Activated B cell treated with CpG ODN at 0.5 μM for 24 hours (primary cell): Measurements from ENCODE around the gene HOMEZ. TPM values are rescaled to one million over a fixed set of nuclear protein-coding genes. Genes with fewer than 3 reads are reported as not detected.

Experiments used
- ATAC-seq: fragments of 200-7000 bp; cut with Tn5 transposase; one replicate; pipeline ENCODE4 v1.10.0; 2021; ENCODE audit warnings: low read depth, mild to moderate bottlenecking, moderate library complexity
- CTCF ChIA-PET: fragments of 350-600 bp; sonication (Branson Sonifier 250); formaldehyde crosslinking; loops from one replicate; lab custom pipeline; 2021; ENCODE audit warnings: antibody characterized with exemption; lab: Charles Lee
- POLR2A ChIA-PET: fragments of 350-600 bp; sonication (Branson Sonifier 250); formaldehyde crosslinking; loops from one replicate; lab custom pipeline; 2021; ENCODE audit warnings: antibody characterized with exemption; lab: Charles Lee
- DNase-seq: peaks from one replicate; pipeline ENCODE4 v3.0.0; 2022
- H3K27ac Mint-ChIP-seq: one replicate; pipeline ENCODE4 v1.8.0; 2020; ENCODE audit warnings: mixed read lengths
- H3K27me3 Mint-ChIP-seq: one replicate; pipeline ENCODE4 v1.8.0; 2021; ENCODE audit warnings: mixed read lengths
- H3K36me3 Mint-ChIP-seq: one replicate; pipeline ENCODE4 v1.8.0; 2021; ENCODE audit warnings: low read depth, mixed read lengths
- H3K4me1 Mint-ChIP-seq: one replicate; pipeline ENCODE4 v1.8.0; 2021; ENCODE audit warnings: mixed read lengths
- H3K4me3 Mint-ChIP-seq: one replicate; pipeline ENCODE4 v1.8.0; 2020; ENCODE audit warnings: mild to moderate bottlenecking, mixed read lengths
- H3K9me3 Mint-ChIP-seq: one replicate; pipeline ENCODE4 v1.8.0; 2020; ENCODE audit warnings: mixed read lengths
- CTCF ChIP-seq: fragments of 200-600 bp; IDR thresholded peaks from one replicate; pipeline ENCODE4 v1.8.0; 2022; ENCODE audit warnings: antibody characterized with exemption, mild to moderate bottlenecking
- intact Hi-C: fragments of 100-400 bp; cut with micrococcal nuclease; formaldehyde crosslinking; loops from one replicate; pipeline ENCODE4 v1.15.1; 2024
- total RNA-seq: library from RNA; stranded (reverse); gene quantifications from 2 replicates; pipeline ENCODE4 v1.2.3, GENCODE V29; 2022

HOMEZ gene
- total RNA-seq, 1 donor from 2014 or later, result 11.5 TPM

- peaks cover 27% of the 10 kb centered on the region for H3K36me3 Mint-ChIP-seq
- intact Hi-C loops, result loop anchor here (1.0 to 10.0 kb wide), 16 partner anchors 7 to 1993 kb away; partner anchors contain the start of genes ACIN1, C14orf119, CHMP4A and HOMEZ
- H3K27ac Mint-ChIP-seq, result peak overlapping the region; percentile 90
- no peaks in the 10 kb centered on the region for H3K27me3 Mint-ChIP-seq
- ChIA-PET POLR2A (interaction anchor here (0.6 to 14.2 kb wide), 13 partner anchors 12 to 744 kb away, joined by 3 to 339 read pairs (median 5); partner anchors contain the start of genes ACIN1, C14orf119, HAUS4 and HOMEZ), CTCF (interaction anchor here (0.8 to 3.6 kb wide), 6 partner anchors 8 to 206 kb away, joined by 3 to 38 read pairs (median 6); partner anchors contain the start of genes ACIN1, C14orf119, HOMEZ and PABPN1)
- H3K9me3 Mint-ChIP-seq, result no peaks in the 10 kb centered on the region
- ATAC-seq, result no peak
- peak overlapping the region; percentile 90 for H3K4me3 Mint-ChIP-seq
- peak; percentile 22 for DNase-seq
- TF ChIP-seq CTCF, result no peak
- H3K4me1 Mint-ChIP-seq, result peaks cover 30% of the 10 kb centered on the region
Observed at GRCh38 chr14:23300687-23301223, 14.8 kb upstream of the HOMEZ start.

- ATAC-seq (no peak), DNase-seq (no peak)
- H3K27ac Mint-ChIP-seq, result peak overlapping the region; percentile 90
- ChIA-PET CTCF (interaction anchor here (1.4 to 3.6 kb wide), 4 partner anchors 14 to 179 kb away, joined by 5 to 38 read pairs (median 10); partner anchors contain the start of genes HOMEZ and PABPN1), POLR2A (interaction anchor here (0.6 to 14.2 kb wide), 12 partner anchors 11 to 743 kb away, joined by 3 to 339 read pairs (median 6); partner anchors contain the start of genes ACIN1, C14orf119, HOMEZ and PABPN1)
- no peaks in the 10 kb centered on the region for H3K9me3 Mint-ChIP-seq
- H3K36me3 Mint-ChIP-seq, result peaks cover 27% of the 10 kb centered on the region
- H3K27me3 Mint-ChIP-seq, result no peaks in the 10 kb centered on the region
- H3K4me1 Mint-ChIP-seq, result peaks cover 27% of the 10 kb centered on the region
- peak overlapping the region; percentile 90 for H3K4me3 Mint-ChIP-seq
- intact Hi-C loops, result loop anchor here (1.0 to 10.0 kb wide), 11 partner anchors 35 to 1993 kb away; partner anchors contain the start of genes CHMP4A, OXA1L and RBM23
- no peak for TF ChIP-seq CTCF
Observed at GRCh38 chr14:23299986-23300686, 14.2 kb upstream of the HOMEZ start.

- Mint-ChIP-seq H3K4me3 (peak overlapping the region; percentile 17), H3K36me3 (peaks cover 27% of the 10 kb centered on the region), H3K27ac (peak overlapping the region; percentile 26), H3K9me3 (no peaks in the 10 kb centered on the region), H3K4me1 (peaks cover 31% of the 10 kb centered on the region), H3K27me3 (no peaks in the 10 kb centered on the region)
- ATAC-seq (no peak), DNase-seq (no peak)
- ChIA-PET CTCF (interaction anchor here (0.5 to 1.4 kb wide), 2 partner anchors 81 to 178 kb away, joined by 3 to 5 read pairs; no protein-coding TSS in a partner anchor), POLR2A (interaction anchor here (0.6 to 14.2 kb wide), 5 partner anchors 10 to 234 kb away, joined by 5 to 339 read pairs (median 11); partner anchors contain the start of genes HOMEZ and PABPN1)
- intact Hi-C loops, result loop anchor here (1.0 to 5.0 kb wide), 2 partner anchors 34 to 222 kb away; no protein-coding TSS in a partner anchor
- TF ChIP-seq CTCF, result no peak
Observed at GRCh38 chr14:23299211-23299957, 13.5 kb upstream of the HOMEZ start.

- CTCF ChIA-PET, result interaction anchor here (1.8 kb wide), 1 partner anchor 177 kb away, joined by 9 read pairs; no protein-coding TSS in a partner anchor
- Mint-ChIP-seq H3K27ac (no peak overlapping the region), H3K9me3 (no peaks in the 10 kb centered on the region), H3K27me3 (no peaks in the 10 kb centered on the region), H3K36me3 (peaks cover 27% of the 10 kb centered on the region), H3K4me3 (no peak overlapping the region), H3K4me1 (peaks cover 28% of the 10 kb centered on the region)
- no peak for TF ChIP-seq CTCF
- ATAC-seq (no peak), DNase-seq (no peak)
- intact Hi-C loops, result loop anchor here (5.0 kb wide), 1 partner anchor 220 kb away; no protein-coding TSS in a partner anchor
- POLR2A ChIA-PET, result interaction anchor here (1.0 to 1.5 kb wide), 2 partner anchors 9 to 12 kb away, joined by 3 to 7 read pairs; partner anchors contain the start of genes BCL2L2 and HOMEZ
Observed at GRCh38 chr14:23297611-23298277, 11.8 kb upstream of the HOMEZ start.
